Upper lobe of right lung (tissue), 1 donor: ENCODE measurements around the gene SURF4. TPM values are rescaled to one million over a fixed set of nuclear protein-coding genes. Genes with fewer than 3 reads are reported as not detected.
"Not testable (repeated sequence)": the region's sequence is repeated elsewhere in the genome, so short reads cannot be mapped to it uniquely, and the experiment has no call there.

Experiments used
- ATAC-seq: fragments of 200-7000 bp; cut with Tn5 transposase; one replicate; pipeline ENCODE4 v1.9.1; 2020; ENCODE audit warnings: mild to moderate bottlenecking, moderate library complexity
- DNase-seq: peaks from one replicate; pipeline ENCODE4 v3.0.0-alpha.2; 2020
- H3K27ac ChIP-seq: fragments of 200-600 bp; one replicate; pipeline ENCODE4 v1.8.0; 2022
- H3K27me3 ChIP-seq: fragments of 200-600 bp; one replicate; pipeline ENCODE4 v1.8.0; 2022; ENCODE audit warnings: mild to moderate bottlenecking
- H3K36me3 ChIP-seq: fragments of 200-600 bp; one replicate; pipeline ENCODE4 v1.8.0; 2022
- H3K4me1 ChIP-seq: fragments of 200-600 bp; one replicate; pipeline ENCODE4 v1.8.0; 2022
- H3K4me3 ChIP-seq: fragments of 200-600 bp; one replicate; pipeline ENCODE4 v1.8.0; 2022; ENCODE audit warnings: mild to moderate bottlenecking
- H3K9me3 ChIP-seq: fragments of 200-600 bp; one replicate; pipeline ENCODE4 v1.8.0; 2022
- intact Hi-C: fragments of 100-400 bp; cut with DNase I; formaldehyde crosslinking; loops from one replicate; pipeline ENCODE4 v1.11.0; 2022
- total RNA-seq: library from RNA; stranded (reverse); fragmentation: NEBNext Ultra II Directional; extraction: Animal tissue kit (Norgen Biotek cat#: 25700); gene quantifications from one replicate; pipeline ENCODE4 v1.2.1, GENCODE V29; 2021
- TF ChIP-seq, protein P1 (sequence below): fragments of 200-600 bp; IDR thresholded peaks from one replicate; pipeline ENCODE4 v1.8.0; 2022; ENCODE audit warnings: antibody characterized with exemption
- donor health status: DM: no; HTN: yes; CAD: no; lungs with severe emphysema.

SURF4 gene
- total RNA-seq, 1 donor from 2014 or later: 142 TPM

DNA sequence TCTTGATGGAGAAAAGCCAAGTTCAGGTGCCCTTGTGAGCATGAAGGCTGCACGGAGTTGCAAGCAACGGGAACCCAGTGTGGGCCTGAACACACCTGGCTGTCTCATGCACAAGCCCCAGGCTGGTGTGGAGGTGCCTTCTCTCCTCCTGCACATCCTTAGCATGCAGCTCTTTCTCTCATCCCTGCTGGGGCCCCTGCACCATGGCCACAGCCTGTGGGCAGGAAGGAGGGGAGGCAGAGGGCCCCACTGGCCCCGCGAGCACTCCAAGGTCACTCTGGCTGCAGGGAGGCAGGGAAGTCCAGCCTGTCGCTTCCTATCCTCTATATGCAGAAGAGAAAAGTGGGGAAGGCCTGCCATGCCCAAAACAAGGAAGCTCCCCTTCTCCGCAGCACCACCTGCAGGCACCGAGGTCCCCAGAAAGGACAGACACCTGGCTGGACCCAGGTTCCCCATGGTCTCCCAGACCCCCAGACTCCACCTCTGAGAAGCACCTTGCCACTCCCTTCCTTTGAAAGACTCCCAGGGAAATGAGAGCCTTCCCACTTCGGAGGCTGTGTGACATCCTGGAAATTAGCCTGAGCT is 18.9 kb upstream of the SURF4 start:
- Histone ChIP-seq H3K4me3 (no peak overlapping the region), H3K36me3 (no peaks in the 10 kb centered on the region), H3K27ac (no peak overlapping the region), H3K27me3 (peaks cover 16% of the 10 kb centered on the region), H3K9me3 (no peaks in the 10 kb centered on the region), H3K4me1 (no peaks in the 10 kb centered on the region)
- DNase-seq (no peak), ATAC-seq (no peak)
- intact Hi-C loops: no loop called here
- TF ChIP-seq, protein P1, sequence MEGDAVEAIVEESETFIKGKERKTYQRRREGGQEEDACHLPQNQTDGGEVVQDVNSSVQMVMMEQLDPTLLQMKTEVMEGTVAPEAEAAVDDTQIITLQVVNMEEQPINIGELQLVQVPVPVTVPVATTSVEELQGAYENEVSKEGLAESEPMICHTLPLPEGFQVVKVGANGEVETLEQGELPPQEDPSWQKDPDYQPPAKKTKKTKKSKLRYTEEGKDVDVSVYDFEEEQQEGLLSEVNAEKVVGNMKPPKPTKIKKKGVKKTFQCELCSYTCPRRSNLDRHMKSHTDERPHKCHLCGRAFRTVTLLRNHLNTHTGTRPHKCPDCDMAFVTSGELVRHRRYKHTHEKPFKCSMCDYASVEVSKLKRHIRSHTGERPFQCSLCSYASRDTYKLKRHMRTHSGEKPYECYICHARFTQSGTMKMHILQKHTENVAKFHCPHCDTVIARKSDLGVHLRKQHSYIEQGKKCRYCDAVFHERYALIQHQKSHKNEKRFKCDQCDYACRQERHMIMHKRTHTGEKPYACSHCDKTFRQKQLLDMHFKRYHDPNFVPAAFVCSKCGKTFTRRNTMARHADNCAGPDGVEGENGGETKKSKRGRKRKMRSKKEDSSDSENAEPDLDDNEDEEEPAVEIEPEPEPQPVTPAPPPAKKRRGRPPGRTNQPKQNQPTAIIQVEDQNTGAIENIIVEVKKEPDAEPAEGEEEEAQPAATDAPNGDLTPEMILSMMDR: no peak

DNA sequence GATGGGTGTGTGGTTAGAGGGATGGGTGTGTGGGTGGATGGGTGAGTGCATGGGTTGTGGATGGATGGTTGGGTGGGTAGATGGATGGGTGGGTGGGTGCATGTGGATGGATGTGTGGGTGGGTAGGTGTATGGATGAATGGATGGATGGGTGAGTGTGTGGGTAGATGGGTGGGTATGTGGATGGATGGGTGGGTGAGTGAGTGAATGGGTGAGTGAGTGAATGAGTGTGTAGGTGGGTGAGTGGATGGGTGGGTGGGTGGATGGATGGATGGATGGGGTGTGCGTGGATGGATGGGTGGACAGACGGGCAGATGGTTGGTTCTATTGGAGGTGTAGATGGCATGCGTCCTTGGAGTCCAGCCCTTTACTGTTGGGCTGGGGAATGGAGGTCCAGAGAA is 17.5 kb upstream of the SURF4 start:
- H3K27me3 ChIP-seq: peaks cover 16% of the 10 kb centered on the region
- no peak overlapping the region for H3K4me3 ChIP-seq
- no peak overlapping the region for H3K27ac ChIP-seq
- H3K9me3 ChIP-seq: no peaks in the 10 kb centered on the region
- DNase-seq: no peak
- TF ChIP-seq, protein P1: no peak
- no peak for ATAC-seq
- no peaks in the 10 kb centered on the region for H3K36me3 ChIP-seq
- H3K4me1 ChIP-seq: no peaks in the 10 kb centered on the region
- intact Hi-C loops: no loop called here

DNA sequence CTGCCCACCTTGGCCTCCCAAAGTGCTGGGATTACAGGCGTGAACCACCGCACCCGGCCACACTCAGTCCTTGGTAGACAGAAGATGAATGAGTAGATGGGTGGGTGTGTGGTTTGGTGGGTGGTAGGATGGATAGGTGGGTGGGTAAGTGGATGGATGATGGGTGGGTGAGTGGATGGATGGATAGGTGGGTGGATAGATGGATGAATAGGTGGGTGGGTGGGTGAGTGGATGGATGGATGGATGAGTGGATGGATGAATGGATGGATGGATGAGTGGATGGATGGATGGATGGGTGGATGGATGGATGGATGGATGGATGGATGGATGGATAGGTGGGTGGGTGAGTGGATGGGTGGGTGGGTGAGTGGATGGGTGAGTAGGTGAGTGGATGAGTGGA is 16.4 kb upstream of the SURF4 start:
- intact Hi-C loops, H3K27ac ChIP-seq, DNase-seq, H3K36me3 ChIP-seq, H3K4me1 ChIP-seq, ATAC-seq, H3K4me3 ChIP-seq, H3K9me3 ChIP-seq: not testable (repeated sequence)
- H3K27me3 ChIP-seq: peaks cover 16% of the 10 kb centered on the region

DNA sequence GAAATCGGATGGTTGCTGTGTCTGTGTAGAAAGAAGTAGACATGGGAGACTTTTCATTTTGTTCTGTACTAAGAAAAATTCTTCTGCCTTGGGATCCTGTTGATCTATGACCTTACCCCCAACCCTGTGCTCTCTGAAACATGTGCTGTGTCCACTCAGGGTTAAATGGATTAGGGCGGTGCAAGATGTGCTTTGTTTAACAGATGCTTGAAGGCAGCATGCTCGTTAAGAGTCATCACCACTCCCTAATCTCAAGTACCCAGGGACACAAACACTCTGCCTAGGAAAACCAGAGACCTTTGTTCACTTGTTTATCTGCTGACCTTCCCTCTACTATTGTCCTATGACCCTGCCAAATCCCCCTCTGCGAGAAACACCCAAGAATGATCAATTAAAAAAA is 15.6 kb upstream of the SURF4 start:
- intact Hi-C loops, H3K27ac ChIP-seq, H3K36me3 ChIP-seq, H3K4me3 ChIP-seq, H3K9me3 ChIP-seq, H3K4me1 ChIP-seq, ATAC-seq, DNase-seq: not testable (repeated sequence)
- peaks cover 16% of the 10 kb centered on the region for H3K27me3 ChIP-seq

DNA sequence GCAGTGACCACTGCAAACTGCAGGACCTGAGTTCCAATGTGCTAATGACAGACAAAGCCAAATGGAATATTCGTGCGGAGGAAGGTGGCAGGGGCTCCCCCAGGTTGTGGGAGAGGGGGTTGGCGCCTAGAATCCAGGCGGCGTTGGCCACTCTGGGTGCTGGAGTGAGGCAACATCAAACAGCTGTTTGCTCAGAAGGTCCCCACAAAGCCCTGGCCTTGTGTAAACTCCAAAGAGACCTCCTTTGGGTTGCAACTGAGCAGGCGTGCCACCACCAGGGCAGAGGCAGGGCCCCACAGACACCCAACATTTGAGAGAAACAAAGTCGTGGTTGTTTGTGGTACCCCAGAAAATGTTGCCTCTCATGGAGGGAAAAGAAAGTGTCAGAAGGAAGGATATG is 14.9 kb upstream of the SURF4 start:
- intact Hi-C loops: no loop called here
- ATAC-seq: no peak
- peaks cover 16% of the 10 kb centered on the region for H3K27me3 ChIP-seq
- TF ChIP-seq, protein P1: no peak
- H3K9me3 ChIP-seq: no peaks in the 10 kb centered on the region
- H3K4me1 ChIP-seq: no peaks in the 10 kb centered on the region
- DNase-seq: no peak
- no peak overlapping the region for H3K27ac ChIP-seq
- no peaks in the 10 kb centered on the region for H3K36me3 ChIP-seq
- no peak overlapping the region for H3K4me3 ChIP-seq

DNA sequence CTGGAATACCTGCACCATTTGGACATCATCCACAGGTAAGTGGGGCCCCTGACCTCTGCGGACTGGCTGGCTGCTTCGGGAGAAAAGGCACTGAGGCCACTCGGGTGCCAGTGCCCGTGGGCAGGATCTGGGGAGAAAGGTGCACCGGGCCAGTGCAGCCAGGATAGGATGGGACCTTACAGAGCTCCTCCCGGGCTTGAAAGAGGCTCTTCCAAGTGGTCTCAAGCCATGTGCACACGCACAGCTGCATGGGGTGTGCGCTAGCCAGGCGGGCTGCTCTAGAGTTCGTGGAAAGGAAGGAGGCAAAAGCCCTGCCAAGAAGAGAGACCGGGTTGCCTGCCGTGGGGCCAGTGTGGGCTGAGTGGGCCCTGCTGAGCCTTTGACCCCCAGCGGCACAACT is 13.7 kb upstream of the SURF4 start:
- H3K9me3 ChIP-seq: no peaks in the 10 kb centered on the region
- no peak for DNase-seq
- no peak for ATAC-seq
- H3K4me3 ChIP-seq: no peak overlapping the region
- TF ChIP-seq, protein P1: no peak
- H3K4me1 ChIP-seq: no peaks in the 10 kb centered on the region
- intact Hi-C loops: no loop called here
- no peaks in the 10 kb centered on the region for H3K36me3 ChIP-seq
- peaks cover 6% of the 10 kb centered on the region for H3K27me3 ChIP-seq
- no peak overlapping the region for H3K27ac ChIP-seq

DNA sequence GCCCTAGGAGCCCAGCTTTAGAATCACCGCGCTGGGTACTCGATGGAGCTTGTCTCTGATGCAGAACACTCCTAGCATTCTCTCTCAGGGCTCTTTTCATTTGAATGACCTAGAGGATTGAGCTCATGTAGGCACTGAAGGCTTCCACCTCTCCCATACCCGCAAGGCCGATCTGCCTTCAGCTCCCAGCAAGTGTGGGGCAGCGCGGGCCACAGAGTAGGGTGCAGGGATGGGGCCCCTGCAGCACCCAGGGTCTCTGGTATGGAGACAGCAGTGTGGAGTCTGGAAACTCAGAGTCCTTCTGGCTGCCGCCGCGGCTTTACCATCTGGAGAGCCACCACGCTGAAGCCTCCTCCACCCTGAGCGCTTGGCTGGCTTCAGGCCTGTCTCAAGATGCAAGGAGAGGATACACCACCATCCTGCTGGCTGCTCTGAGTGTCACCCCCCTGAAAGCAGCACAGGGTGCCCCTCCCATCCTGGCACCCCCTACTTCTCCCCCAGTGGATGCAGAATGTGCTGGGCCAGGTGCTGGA is 13.2 kb upstream of the SURF4 start:
- Histone ChIP-seq H3K36me3 (no peaks in the 10 kb centered on the region), H3K4me1 (no peaks in the 10 kb centered on the region), H3K9me3 (no peaks in the 10 kb centered on the region), H3K27me3 (peaks cover 5% of the 10 kb centered on the region), H3K27ac (no peak overlapping the region), H3K4me3 (no peak overlapping the region)
- intact Hi-C loops: no loop called here
- ATAC-seq (no peak), DNase-seq (no peak)
- TF ChIP-seq, protein P1: no peak
